ENCODE data around the gene TBCD.
"Not testable (repeated sequence)": the region's sequence is repeated elsewhere in the genome, so short reads cannot be mapped to it uniquely, and the experiment has no call there.

The TBCD gene

DNA sequence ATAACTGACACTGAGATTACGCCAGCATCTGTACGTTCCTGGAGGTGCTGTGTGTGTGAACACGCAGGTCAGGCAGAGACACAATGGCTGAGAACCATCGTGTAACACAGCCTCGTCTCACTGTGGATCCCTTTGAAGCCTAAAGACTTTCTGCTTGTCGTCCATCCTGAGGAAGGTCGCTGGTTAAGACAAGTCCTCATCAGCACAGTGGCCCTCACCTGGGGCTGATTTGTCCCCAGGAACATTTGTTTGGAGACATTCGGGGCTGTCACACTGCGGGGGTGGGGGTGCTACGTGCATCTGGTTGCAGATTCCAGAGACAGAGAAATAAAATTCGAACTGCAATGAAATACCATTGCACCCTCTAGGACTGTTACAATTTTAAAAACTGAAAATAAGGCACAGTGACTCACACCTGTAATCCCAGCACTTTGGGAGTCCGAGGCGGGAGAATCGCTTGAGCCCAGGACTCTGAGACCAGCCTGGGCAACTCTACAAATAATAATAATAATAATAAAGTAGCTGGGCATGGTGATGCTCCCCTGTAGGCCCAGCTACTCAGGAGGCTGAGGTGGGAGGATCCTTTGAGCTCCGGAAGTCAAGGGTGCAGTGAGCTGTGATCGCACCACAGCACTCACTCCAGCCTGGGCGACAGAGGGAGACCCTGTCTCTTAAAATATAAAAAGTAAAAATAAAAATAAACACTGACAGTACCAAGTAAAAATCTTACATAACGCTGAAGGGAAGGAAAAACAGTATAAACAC, 215.6 kb downstream of the TBCD start:
- DNase-seq: no peak

DNA sequence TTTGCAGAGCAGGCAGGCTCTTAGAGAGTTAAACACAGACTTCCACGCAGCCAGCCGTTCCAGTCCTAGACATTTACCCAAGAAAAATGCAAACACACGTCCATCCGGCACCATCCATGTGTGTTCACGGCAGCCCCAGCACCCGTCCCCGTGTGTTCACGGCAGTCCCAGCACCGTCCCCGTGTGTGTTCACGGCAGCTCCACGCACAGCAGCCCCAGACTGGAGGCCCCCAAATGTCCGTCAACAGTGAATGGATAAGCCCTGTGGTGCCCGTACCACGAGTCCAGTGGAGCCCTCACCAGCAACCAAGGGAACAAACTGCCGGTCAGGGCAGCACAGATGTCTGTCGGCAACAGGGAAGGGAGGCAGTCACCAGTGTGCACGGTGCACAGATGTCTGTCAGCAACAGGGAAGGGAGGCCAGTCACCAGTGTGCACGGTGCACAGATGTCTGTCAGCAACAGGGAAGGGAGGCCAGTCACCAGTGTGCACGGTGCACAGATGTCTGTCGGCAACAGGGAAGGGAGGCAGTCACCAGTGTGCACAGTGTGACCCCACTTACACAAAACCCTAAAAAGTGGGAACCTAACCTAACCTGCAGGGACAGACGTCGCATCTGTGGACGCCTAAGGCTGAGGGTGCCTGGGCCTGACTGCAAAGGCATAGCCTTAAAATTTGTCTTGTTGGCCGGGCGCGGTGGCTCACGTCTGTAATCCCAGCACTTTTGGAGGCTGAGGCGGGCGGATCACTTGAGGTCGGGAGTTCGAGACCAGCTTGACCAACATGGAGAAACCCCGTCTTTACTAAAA, 216.4 kb downstream of the TBCD start:
- DNase-seq: not testable (repeated sequence)

DNA sequence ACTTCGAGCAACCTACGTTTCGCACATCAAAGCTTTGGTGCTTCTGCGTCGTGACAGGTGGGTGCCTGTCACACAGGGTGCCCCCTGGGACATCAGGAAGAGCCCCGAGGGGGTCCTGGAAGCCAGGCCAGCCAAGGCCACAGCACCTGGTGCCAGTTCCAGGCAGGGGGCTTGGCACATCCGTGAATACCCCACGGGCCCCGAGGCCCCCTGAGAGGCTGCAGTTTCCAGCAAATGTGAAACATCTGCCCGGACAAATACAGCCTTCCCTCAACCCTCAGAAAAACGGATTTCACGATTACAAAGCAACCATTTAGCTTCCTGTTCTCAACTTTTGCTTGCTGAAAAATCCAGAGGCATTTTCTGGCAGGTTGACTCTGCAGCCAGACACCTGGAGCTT, 218.2 kb downstream of the TBCD start:
- DNase-seq: no peak

DNA sequence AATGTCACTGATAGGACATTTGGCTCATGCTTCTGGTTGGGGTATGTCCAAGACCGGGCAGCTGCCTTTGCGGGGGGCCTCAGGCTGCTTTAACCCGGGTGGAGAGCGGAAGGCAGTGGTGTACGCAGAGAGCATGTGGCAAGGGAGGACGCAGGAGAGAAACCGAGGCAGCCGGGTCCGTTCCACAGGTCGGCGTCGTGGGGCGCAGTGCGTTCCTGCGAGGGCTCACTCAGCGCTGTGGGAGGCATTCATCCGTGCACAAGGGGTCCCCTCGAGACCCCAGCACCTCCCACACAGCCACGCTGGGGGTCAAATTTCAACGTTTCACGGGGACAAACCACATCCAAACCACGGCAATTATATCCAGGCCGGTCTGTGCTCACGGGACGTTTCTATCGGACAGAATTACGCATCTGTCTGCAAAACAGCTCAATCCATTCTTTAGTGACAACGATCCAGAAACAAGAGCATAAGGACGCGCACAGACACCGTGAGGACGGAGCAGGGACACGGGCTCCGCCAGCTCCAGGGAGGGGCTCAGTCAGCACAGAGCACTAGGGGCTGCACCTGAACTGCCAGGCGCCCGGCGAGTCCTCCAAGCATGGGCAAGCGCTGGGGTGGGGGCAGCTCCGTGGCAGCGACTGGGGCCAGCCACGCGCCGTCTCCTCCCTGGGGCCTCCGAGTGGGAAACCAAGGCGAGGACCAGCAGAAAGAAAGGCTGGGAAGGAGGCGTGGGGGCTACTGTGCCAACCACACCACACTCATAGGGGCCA, 219.1 kb downstream of the TBCD start:
- no peak for DNase-seq

DNA sequence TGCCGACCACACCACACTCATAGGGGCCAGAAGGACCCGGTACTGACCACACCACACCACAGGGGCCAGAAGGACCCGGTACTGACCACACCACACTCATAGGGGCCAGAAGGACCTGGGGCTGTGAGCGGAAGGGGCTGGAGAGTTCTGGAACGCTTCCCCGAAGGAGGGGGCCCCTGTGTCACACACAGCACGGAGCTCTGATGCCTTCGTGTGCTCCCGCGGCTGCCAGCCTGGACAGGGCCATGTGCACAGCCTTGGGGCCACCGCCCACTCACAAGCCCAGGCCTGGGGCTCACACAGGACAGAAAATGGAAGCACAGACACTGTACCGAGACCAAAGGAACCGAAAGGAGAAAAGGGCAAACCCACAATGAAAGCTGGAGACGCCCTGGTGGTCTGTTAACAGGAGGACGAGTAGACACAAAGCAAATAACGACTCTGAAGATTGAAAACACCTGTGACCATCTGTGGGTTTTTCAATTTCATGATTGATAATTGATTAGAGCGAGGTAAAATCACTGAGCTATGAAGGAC, 221.0 kb downstream of the TBCD start:
- no peak for DNase-seq

DNA sequence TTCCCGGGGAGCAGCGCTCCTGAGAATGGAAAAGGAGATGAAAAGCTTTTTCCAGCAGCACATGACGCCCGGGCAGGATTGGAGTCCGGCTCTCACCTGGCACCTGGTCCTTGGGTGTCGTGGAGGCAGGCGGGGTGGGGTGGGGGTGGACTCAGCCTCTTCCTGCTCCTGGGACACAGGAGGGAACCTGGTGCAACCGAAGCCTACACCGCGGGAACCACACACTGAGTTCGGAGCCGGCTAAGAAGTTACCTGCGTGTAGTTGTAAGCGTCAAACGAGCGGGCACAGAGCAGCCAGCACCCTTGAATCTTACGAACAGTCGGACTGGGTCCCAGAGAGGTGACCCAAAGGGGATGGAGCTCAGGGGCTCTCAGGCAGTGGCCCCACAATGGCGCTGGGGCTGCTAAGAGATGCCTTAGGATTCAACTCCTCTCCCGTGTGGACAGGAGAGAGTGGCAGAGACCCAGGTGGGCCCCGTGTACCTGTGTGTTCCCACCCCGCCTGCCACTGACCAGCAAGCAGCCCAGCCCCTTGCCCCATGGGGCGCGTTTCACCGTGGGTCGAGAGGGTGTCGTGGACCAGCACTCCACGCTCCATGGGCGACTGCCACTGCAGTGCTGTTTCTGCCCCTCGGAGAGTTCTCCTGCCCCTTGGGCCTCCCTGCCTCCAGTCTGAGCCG, 221.7 kb downstream of the TBCD start:
- no peak for DNase-seq

DNA sequence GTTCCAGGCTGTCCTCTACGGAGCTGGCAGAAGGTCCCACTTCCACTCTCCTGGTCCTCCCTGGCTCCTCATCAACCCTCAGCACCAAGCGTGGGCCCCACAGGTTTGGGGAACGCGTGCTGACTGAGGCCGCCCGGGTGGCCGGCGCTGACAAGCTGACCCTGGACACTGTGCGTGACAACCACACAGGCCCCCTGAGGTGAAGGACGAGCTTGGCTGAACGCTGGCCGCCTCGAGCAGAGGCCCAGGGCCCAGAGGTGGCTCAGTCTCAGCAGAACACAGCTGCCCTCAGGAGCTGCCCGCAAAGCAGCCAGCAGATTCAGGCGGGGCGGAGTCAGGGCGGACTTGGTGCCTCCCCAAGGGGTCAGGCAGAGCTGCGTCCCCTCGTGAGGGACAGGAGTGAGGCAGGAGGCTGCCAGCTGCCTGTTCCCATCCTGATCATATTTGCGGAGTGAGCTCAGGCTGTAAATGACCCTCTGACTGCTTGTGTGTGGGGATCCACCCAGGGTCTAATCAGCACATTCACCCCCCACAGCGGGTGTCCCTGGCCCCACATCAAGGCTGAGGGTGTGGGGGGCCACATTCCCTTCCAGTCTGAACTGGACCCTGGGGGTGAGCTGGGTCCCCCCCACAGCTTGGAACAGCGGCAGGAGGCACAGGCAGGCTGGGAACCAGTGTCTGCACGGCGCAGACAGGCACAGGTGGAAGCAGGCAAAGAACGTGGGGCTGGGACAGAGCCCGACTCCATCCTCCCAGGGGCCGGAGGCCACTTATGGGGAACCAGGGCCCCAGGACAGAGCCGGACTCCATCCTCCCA, 222.5 kb downstream of the TBCD start:
- no peak for DNase-seq

DNA sequence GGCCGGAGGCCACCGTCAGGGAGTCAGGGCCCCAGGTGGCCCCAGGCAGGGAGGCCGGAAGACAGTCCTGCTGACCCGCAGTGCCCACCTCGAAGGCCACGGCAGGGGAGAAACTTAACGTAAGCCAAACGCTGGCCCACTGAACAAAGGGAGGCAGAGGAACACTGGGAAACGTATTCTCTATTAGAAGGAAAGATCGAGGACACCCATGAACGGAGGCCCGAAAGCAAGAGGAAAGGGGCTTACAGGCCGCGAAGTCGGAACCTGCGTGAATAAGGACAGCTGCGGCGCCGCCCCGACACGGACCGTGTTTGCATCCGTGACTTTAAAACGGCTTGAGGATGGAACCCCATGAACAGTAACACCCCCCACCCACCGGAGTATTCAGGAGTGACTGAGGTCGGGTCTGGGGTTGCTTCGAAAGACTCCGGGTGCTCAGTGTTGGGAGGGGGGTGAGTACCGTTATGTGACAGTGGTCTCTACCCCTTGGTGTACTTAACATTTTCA, 225.2 kb downstream of the TBCD start:
- no peak for DNase-seq

DNA sequence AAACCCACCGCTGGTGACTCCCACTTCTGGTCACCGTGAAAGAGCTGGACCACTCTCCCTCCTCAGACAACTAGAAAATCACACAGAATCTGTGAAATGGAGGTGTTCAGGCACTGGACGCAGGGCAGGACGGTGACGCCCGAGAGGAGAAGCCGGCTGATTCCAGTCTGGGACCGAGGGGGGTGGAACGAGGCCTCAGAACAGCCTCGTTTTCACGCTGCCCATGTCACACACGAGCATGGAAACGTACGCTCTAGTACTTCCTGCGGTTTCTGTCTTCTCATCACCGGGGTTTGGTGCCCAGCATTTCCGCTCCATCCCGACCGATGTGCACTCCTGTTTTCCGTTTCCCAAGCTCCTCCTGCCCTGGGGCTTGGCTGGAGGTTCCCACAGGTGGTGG, 225.7 kb downstream of the TBCD start:
- no peak for DNase-seq

DNA sequence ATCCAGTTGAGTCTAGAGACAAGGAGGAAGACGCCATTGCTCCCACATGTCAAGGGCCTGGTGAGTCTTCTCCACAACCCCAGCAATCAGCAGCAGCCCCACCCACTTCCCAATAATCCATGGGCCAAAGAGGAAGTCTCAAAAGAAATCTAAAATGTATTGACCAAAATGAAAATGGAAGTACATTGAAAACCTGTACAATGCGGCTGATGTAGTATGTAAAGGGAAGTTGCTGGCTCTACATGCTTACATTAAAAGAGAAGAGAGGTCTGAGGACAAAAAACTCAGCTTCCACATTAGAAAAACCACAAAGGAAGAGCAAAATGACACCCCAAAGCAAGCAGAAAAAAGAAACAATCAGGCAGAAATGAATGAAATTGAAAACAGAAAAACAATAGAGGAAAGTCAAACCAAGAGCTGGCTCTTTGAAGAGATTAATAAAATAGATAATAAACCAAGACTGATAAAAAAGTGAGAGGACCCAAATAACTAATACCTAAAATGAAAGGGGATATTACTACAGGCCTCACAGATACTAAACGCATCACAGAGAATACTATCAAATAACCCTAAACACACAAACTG, 227.0 kb downstream of the TBCD start:
- DNase-seq: no peak

DNA sequence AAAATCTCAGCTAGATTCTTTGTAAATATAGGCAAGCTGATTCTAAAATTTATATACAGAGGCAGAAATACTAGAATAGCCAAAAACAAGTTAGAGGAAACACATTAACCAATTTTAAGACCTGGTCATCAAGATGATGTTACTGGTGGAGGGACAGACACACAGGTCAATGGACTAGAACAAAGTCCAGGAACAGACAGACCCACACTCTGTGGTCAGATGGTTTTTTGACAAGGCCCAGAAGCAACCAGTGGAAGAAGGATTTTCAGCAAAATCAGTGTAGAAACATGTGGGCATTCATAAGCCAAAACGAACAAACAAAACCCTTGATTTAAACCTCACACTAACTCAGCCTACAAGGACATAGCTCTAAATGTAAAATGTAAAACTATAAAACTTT, 227.9 kb downstream of the TBCD start:
- DNase-seq: no peak

DNA sequence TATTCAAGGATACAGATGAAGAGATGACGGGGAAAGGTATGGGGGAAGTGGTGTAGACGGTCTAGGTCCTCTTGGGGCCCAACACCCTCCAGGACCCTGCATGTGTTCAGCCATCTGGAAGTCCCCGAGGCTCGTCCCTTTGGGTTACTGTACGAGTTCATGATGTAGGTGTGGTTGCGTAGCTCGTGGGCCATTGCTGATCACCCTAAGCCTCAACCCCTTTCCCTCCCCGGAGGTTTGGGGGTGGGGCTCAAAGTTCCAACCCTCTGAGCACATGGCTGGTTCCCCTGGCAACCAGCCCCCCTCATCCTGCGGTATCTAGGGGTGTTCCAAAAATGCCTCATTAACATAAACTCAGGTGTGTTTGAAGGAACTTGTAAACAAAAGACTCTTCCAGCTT, 228.8 kb downstream of the TBCD start:
- no peak for DNase-seq

DNA sequence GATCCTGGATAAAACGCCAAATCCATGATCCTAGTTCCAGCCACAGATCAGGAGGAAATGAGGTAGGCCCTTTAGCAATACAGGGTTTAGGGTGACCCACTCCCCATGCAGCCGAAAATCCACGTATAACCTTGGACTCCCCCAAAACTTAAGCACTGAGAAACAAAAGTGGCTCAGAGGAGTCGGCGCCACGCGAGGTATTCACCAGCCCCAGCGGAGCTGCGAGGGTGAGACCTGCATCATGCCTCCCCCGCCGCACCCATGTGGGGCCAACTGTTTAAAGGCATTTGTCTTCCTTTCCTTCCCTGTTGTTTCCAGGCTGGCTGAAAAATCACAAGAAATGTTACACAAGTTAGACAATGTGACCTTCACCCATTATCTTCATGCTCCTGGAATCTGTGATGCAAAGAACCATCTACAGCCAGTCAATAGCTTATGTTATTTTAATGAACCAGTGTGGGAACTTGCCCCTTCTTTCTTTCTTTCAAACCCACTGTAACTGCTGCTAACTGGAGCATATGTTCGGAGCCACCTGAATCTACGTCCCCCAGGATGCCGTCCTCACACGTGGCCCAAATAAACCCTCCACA, 229.4 kb downstream of the TBCD start:
- no peak for DNase-seq

DNA sequence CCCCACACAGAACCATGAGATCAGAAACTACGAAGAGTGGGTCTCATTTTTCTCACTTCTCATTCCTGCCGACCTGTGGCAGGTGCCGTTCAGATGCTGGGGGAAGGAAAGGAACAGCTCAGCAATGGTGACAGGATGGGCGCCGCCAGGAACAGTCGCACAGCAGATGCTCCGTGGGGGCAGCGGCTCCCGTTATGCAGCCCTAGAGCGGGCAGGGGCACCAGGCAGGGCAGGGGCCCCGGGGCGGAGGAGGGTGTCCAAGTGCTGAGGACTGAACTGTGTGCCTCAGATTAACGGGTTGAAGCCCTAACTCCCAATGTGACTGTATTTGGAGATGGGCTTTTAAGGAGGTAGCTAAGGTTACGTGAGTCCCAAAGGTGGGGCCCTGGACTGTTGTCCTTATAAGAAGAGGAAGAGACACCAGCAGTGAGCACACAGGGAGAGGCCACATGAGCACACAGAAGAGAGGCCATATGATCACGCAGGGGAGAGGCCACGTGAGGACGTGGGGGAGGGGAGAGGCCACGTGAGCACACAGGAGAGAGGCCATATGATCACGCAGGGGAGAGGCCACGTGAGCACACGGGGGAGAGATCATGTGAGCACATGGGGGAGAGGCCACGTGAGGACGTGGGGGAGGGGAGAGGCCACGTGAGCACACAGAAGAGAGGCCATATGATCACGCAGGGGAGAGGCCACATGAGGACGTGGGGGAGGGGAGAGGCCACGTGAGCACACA, 231.8 kb downstream of the TBCD start:
- no peak for DNase-seq

DNA sequence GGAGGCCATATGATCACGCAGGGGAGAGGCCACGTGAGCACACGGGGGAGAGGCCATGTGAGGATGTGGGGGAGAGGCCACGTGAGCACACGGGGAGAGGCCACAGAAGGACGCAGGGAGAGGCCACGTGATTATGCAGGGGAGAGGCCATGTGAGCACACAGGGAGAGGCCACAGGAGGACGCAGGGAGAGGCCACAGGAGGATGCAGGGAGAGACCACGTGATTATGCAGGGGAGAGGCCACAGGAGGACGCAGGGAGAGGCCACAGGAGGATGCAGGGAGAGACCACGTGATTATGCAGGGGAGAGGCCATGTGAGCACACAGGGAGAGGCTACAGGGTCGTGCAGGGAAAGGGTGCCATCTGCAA, 232.4 kb downstream of the TBCD start:
- not testable (repeated sequence) for DNase-seq

DNA sequence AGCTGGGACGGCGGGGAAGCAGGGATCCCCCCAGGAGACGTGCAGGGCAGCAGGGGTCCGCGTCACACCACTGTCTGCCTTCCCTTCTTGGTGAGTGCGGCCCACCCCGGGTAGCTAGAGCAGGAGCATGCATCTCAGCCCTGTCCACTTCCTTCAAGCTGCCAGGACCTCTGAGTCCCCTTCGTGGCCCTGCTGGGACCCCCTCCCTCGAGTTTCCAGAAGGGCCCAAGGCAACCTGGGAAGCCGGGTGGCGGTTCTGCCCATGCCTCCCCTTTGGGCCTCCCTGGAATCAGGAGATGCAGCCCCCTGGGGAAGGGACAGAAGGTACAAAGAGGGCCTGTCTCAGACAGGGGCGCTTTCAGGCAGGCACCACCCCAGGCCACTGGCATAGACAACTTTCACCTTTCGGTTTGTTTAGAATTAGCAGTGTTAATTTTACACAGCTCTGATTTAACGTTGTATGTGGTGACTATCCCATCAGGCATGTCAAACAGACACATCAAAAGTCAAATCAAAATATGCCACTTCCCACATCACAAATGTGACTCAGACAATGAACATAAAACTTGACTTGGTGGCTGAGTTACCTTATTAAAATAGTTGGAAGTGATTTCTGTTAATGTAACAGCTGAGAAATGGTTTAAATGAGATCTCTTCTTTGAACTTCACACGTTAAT, 233.0 kb downstream of the TBCD start:
- DNase-seq: no peak

DNA sequence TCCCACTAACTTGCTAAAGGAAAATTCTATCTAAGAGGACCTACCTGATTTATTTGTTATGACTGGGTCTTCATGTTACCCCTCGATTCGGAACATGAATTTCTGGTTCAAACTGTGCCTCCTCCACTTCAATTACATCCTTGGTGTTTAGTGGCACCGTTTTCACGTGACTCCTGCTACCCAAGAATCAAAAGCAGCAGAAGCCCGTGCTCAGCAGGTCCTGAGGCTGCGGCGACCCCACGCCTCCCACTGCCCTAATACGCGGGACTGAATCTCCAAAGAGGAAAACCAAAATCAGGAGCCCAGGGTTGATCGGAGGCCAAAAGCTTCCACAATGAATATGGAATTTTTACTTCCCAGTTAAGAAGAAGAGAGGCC, 233.6 kb downstream of the TBCD start:
- no peak for DNase-seq

DNA sequence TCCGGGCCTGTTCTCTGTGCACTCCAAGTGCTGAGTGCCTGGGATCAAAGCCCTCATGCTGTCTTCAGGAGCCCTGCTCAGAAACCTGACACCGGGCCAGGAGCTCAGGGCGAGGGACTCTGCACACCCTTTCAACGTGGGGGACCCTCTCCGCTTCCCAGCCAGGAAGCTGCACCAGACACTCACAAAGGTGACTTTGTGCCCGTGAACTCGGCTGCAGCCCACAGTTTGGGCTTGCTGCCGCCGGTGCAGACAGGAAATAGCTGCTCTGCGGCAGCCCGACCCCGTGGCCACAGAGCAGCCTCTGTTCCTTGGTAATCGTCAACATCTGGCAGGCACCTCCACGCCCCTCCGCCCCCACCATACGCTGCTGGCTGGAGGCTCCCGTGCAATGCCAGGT, 234.1 kb downstream of the TBCD start:
- DNase-seq: no peak
